ENCODE results near the gene CNTNAP2.

Gene CNTNAP2

GRCh38 chr7:148434181-148434757 lies 2317.7 kb downstream of the CNTNAP2 start:
- WGBS (ENCODE audit: extremely low coverage, insufficient coverage, low lambda C conversion rate), result no CpG with 5 or more reads among the region's 13 CpGs
- no peak overlapping the region for H3K4me2 ChIP-seq (ENCODE audit: low read length)

GRCh38 chr7:148434887-148435286 lies 2318.3 kb downstream of the CNTNAP2 start:
- no peak overlapping the region for H4K8ac ChIP-seq (ENCODE audit: low read depth, low read length)
- H4K5ac ChIP-seq (ENCODE audit: low read length), result no peak overlapping the region
- no peak overlapping the region for H2BK15ac ChIP-seq (replicated peaks; ENCODE audit: low read depth)
- no peak overlapping the region for H2AK5ac ChIP-seq (ENCODE audit: low read length)
- DNase-seq, result no peak
- H3K27me3 ChIP-seq (ENCODE audit: insufficient read depth, low read length, poor library complexity), result no peaks in the 10 kb centered on the region
- H2BK120ac ChIP-seq (ENCODE audit: low read depth, low read length), result no peak overlapping the region
- H3K9ac ChIP-seq (ENCODE audit: low read length), result no peak overlapping the region
- no peak overlapping the region for H3K56ac ChIP-seq (ENCODE audit: low read length)
- H2BK5ac ChIP-seq (ENCODE audit: low read length), result no peak overlapping the region
- H3K23ac ChIP-seq (ENCODE audit: low read length), result no peak overlapping the region
- H3K27ac ChIP-seq (ENCODE audit: low read depth, low read length), result no peak overlapping the region
- no peak overlapping the region for H3K4me2 ChIP-seq (ENCODE audit: low read length)
- peaks cover 3% of the 10 kb centered on the region for H3K4me1 ChIP-seq (ENCODE audit: control insufficient read depth, low read depth, low read length)
- H3K36me3 ChIP-seq (ENCODE audit: control insufficient read depth, insufficient read depth, low read length), result no peaks in the 10 kb centered on the region
- no peak overlapping the region for H3K4ac ChIP-seq (ENCODE audit: low read depth, low read length)
- H3K79me2 ChIP-seq (ENCODE audit: control insufficient read depth, insufficient read depth, low read length), result no peaks in the 10 kb centered on the region
- WGBS (ENCODE audit: extremely low coverage, insufficient coverage, low lambda C conversion rate), result no CpG with 5 or more reads among the region's 2 CpGs
- H3K4me3 ChIP-seq (ENCODE audit: low read length), result no peak overlapping the region
- no peak overlapping the region for H3K18ac ChIP-seq (ENCODE audit: low read length)
- H3K79me1 ChIP-seq (ENCODE audit: low read length), result no peaks in the 10 kb centered on the region

More at GRCh38 chr7:148434181-148434757, 2317.7 kb downstream of the CNTNAP2 start:
- Histone ChIP-seq H3K4ac (ENCODE audit: low read depth, low read length) (no peak overlapping the region), H3K4me3 (ENCODE audit: low read length) (no peak overlapping the region), H4K8ac (ENCODE audit: low read depth, low read length) (no peak overlapping the region), H3K56ac (ENCODE audit: low read length) (no peak overlapping the region), H2BK5ac (ENCODE audit: low read length) (no peak overlapping the region), H3K27me3 (ENCODE audit: insufficient read depth, low read length, poor library complexity) (no peaks in the 10 kb centered on the region), H3K18ac (ENCODE audit: low read length) (no peak overlapping the region), H3K79me1 (ENCODE audit: low read length) (no peaks in the 10 kb centered on the region), H3K9ac (ENCODE audit: low read length) (no peak overlapping the region), H3K79me2 (ENCODE audit: control insufficient read depth, insufficient read depth, low read length) (no peaks in the 10 kb centered on the region), H2BK120ac (ENCODE audit: low read depth, low read length) (no peak overlapping the region), H3K23ac (ENCODE audit: low read length) (no peak overlapping the region), H2AK5ac (ENCODE audit: low read length) (no peak overlapping the region), H3K36me3 (ENCODE audit: control insufficient read depth, insufficient read depth, low read length) (no peaks in the 10 kb centered on the region), H2BK15ac (replicated peaks; ENCODE audit: low read depth) (no peak overlapping the region), H3K4me1 (ENCODE audit: control insufficient read depth, low read depth, low read length) (peaks cover 3% of the 10 kb centered on the region), H3K27ac (ENCODE audit: low read depth, low read length) (no peak overlapping the region), H4K5ac (ENCODE audit: low read length) (no peak overlapping the region)
- DNase-seq, result no peak

GRCh38 chr7:148435715-148436114 lies 2319.1 kb downstream of the CNTNAP2 start:
- Histone ChIP-seq H4K5ac (ENCODE audit: low read length) (no peak overlapping the region), H4K8ac (ENCODE audit: low read depth, low read length) (no peak overlapping the region), H3K27me3 (ENCODE audit: insufficient read depth, low read length, poor library complexity) (no peaks in the 10 kb centered on the region), H3K23ac (ENCODE audit: low read length) (no peak overlapping the region), H2BK15ac (replicated peaks; ENCODE audit: low read depth) (no peak overlapping the region), H3K4me2 (ENCODE audit: low read length) (no peak overlapping the region), H2BK5ac (ENCODE audit: low read length) (no peak overlapping the region), H3K79me2 (ENCODE audit: control insufficient read depth, insufficient read depth, low read length) (no peaks in the 10 kb centered on the region), H2AK5ac (ENCODE audit: low read length) (peak overlapping the region; percentile 11), H3K56ac (ENCODE audit: low read length) (peak overlapping the region; percentile 25), H3K36me3 (ENCODE audit: control insufficient read depth, insufficient read depth, low read length) (no peaks in the 10 kb centered on the region), H3K79me1 (ENCODE audit: low read length) (no peaks in the 10 kb centered on the region), H2BK120ac (ENCODE audit: low read depth, low read length) (no peak overlapping the region), H3K4ac (ENCODE audit: low read depth, low read length) (no peak overlapping the region), H3K9ac (ENCODE audit: low read length) (no peak overlapping the region), H3K18ac (ENCODE audit: low read length) (no peak overlapping the region), H3K27ac (ENCODE audit: low read depth, low read length) (no peak overlapping the region), H3K4me1 (ENCODE audit: control insufficient read depth, low read depth, low read length) (peaks cover 3% of the 10 kb centered on the region), H3K4me3 (ENCODE audit: low read length) (no peak overlapping the region)
- no peak for DNase-seq
- WGBS (ENCODE audit: extremely low coverage, insufficient coverage, low lambda C conversion rate), result no CpG with 5 or more reads among the region's 6 CpGs

GRCh38 chr7:148436135-148436534 lies 2319.5 kb downstream of the CNTNAP2 start:
- no peak overlapping the region for H2BK15ac ChIP-seq (replicated peaks; ENCODE audit: low read depth)
- WGBS (ENCODE audit: extremely low coverage, insufficient coverage, low lambda C conversion rate), result no CpG with 5 or more reads among the region's 4 CpGs

GRCh38 chr7:148436571-148436970 lies 2320.0 kb downstream of the CNTNAP2 start:
- peaks cover 3% of the 10 kb centered on the region for H3K4me1 ChIP-seq (ENCODE audit: control insufficient read depth, low read depth, low read length)
- no peak overlapping the region for H4K5ac ChIP-seq (ENCODE audit: low read length)
- H2BK120ac ChIP-seq (ENCODE audit: low read depth, low read length), result no peak overlapping the region
- WGBS (ENCODE audit: extremely low coverage, insufficient coverage, low lambda C conversion rate), result no CpG with 5 or more reads among the region's 7 CpGs
- no peak overlapping the region for H3K4ac ChIP-seq (ENCODE audit: low read depth, low read length)
- no peaks in the 10 kb centered on the region for H3K27me3 ChIP-seq (ENCODE audit: insufficient read depth, low read length, poor library complexity)
- no peak overlapping the region for H3K4me2 ChIP-seq (ENCODE audit: low read length)
- no peak overlapping the region for H3K9ac ChIP-seq (ENCODE audit: low read length)
- DNase-seq, result no peak
- no peak overlapping the region for H3K23ac ChIP-seq (ENCODE audit: low read length)
- H3K4me3 ChIP-seq (ENCODE audit: low read length), result no peak overlapping the region
- no peak overlapping the region for H3K56ac ChIP-seq (ENCODE audit: low read length)
- no peak overlapping the region for H2AK5ac ChIP-seq (ENCODE audit: low read length)
- no peaks in the 10 kb centered on the region for H3K36me3 ChIP-seq (ENCODE audit: control insufficient read depth, insufficient read depth, low read length)
- H3K27ac ChIP-seq (ENCODE audit: low read depth, low read length), result no peak overlapping the region
- H3K18ac ChIP-seq (ENCODE audit: low read length), result no peak overlapping the region
- no peak overlapping the region for H2BK15ac ChIP-seq (replicated peaks; ENCODE audit: low read depth)
- H4K8ac ChIP-seq (ENCODE audit: low read depth, low read length), result no peak overlapping the region
- H3K79me2 ChIP-seq (ENCODE audit: control insufficient read depth, insufficient read depth, low read length), result no peaks in the 10 kb centered on the region
- H2BK5ac ChIP-seq (ENCODE audit: low read length), result no peak overlapping the region
- H3K79me1 ChIP-seq (ENCODE audit: low read length), result no peaks in the 10 kb centered on the region

More at GRCh38 chr7:148436135-148436534, 2319.5 kb downstream of the CNTNAP2 start:
- Histone ChIP-seq H3K56ac (ENCODE audit: low read length) (peak overlapping the region; percentile 25), H3K18ac (ENCODE audit: low read length) (no peak overlapping the region), H2BK120ac (ENCODE audit: low read depth, low read length) (no peak overlapping the region), H3K4me3 (ENCODE audit: low read length) (no peak overlapping the region), H3K79me1 (ENCODE audit: low read length) (no peaks in the 10 kb centered on the region), H4K8ac (ENCODE audit: low read depth, low read length) (no peak overlapping the region), H3K27ac (ENCODE audit: low read depth, low read length) (no peak overlapping the region), H3K27me3 (ENCODE audit: insufficient read depth, low read length, poor library complexity) (no peaks in the 10 kb centered on the region), H2BK5ac (ENCODE audit: low read length) (no peak overlapping the region), H3K36me3 (ENCODE audit: control insufficient read depth, insufficient read depth, low read length) (no peaks in the 10 kb centered on the region), H3K4ac (ENCODE audit: low read depth, low read length) (no peak overlapping the region), H3K79me2 (ENCODE audit: control insufficient read depth, insufficient read depth, low read length) (no peaks in the 10 kb centered on the region), H3K4me1 (ENCODE audit: control insufficient read depth, low read depth, low read length) (peaks cover 3% of the 10 kb centered on the region), H2AK5ac (ENCODE audit: low read length) (peak overlapping the region; percentile 11), H3K4me2 (ENCODE audit: low read length) (no peak overlapping the region), H3K23ac (ENCODE audit: low read length) (no peak overlapping the region), H4K5ac (ENCODE audit: low read length) (no peak overlapping the region), H3K9ac (ENCODE audit: low read length) (no peak overlapping the region)
- no peak for DNase-seq

- H3K4me2 ChIP-seq (ENCODE audit: low read length), result no peak overlapping the region
- no peaks in the 10 kb centered on the region for H3K79me1 ChIP-seq (ENCODE audit: low read length)
- no peak overlapping the region for H4K8ac ChIP-seq (ENCODE audit: low read depth, low read length)
- H2AK5ac ChIP-seq (ENCODE audit: low read length), result no peak overlapping the region
- H3K27ac ChIP-seq (ENCODE audit: low read depth, low read length), result no peak overlapping the region
- peaks cover 3% of the 10 kb centered on the region for H3K4me1 ChIP-seq (ENCODE audit: control insufficient read depth, low read depth, low read length)
- no peak overlapping the region for H2BK120ac ChIP-seq (ENCODE audit: low read depth, low read length)
- no peak for DNase-seq
- no peaks in the 10 kb centered on the region for H3K79me2 ChIP-seq (ENCODE audit: control insufficient read depth, insufficient read depth, low read length)
- H4K5ac ChIP-seq (ENCODE audit: low read length), result no peak overlapping the region
- H3K23ac ChIP-seq (ENCODE audit: low read length), result no peak overlapping the region
- no peak overlapping the region for H3K4me3 ChIP-seq (ENCODE audit: low read length)
- no peaks in the 10 kb centered on the region for H3K36me3 ChIP-seq (ENCODE audit: control insufficient read depth, insufficient read depth, low read length)
- no CpG with 5 or more reads among the region's 4 CpGs for WGBS (ENCODE audit: extremely low coverage, insufficient coverage, low lambda C conversion rate)
- H3K18ac ChIP-seq (ENCODE audit: low read length), result no peak overlapping the region
- H3K9ac ChIP-seq (ENCODE audit: low read length), result no peak overlapping the region
- H2BK15ac ChIP-seq (replicated peaks; ENCODE audit: low read depth), result no peak overlapping the region
- H3K56ac ChIP-seq (ENCODE audit: low read length), result no peak overlapping the region
- H3K4ac ChIP-seq (ENCODE audit: low read depth, low read length), result no peak overlapping the region
- H2BK5ac ChIP-seq (ENCODE audit: low read length), result no peak overlapping the region
- H3K27me3 ChIP-seq (ENCODE audit: insufficient read depth, low read length, poor library complexity), result no peaks in the 10 kb centered on the region
Measured at GRCh38 chr7:148437043-148437442, 2320.4 kb downstream of the CNTNAP2 start.
